ENCODE data around the gene MVD. TPM values are rescaled to one million over a fixed set of nuclear protein-coding genes. Genes with fewer than 3 reads are reported as not detected.

MVD gene
- total RNA-seq, 1 donor from 2014 or later = 23.9 TPM

Other genes starting within 250 kb of the MVD start
- 3.5 TPM for gene ZFPM1, start 209.8 kb downstream of the MVD start, total RNA-seq
- gene ZC3H18, start 92.7 kb downstream of the MVD start, total RNA-seq = 23.9 TPM
- not detected for gene IL17C, start 24.5 kb downstream of the MVD start, total RNA-seq
- gene CYBA, start 12.0 kb downstream of the MVD start, total RNA-seq = 48.6 TPM
- gene SNAI3, start 23.4 kb upstream of the MVD start, total RNA-seq = 3.8 TPM
- gene RNF166, start 43.3 kb upstream of the MVD start, total RNA-seq = 16.2 TPM
- gene CTU2, start 43.4 kb upstream of the MVD start, total RNA-seq = 22.7 TPM
- 19.1 TPM for gene PIEZO1, start 122.1 kb upstream of the MVD start, total RNA-seq
- 0.97 TPM for gene CDT1, start 140.7 kb upstream of the MVD start, total RNA-seq
- 40.9 TPM for gene APRT, start 148.8 kb upstream of the MVD start, total RNA-seq
- gene GALNS, start 193.9 kb upstream of the MVD start, total RNA-seq = 14.6 TPM
- 59.0 TPM for gene TRAPPC2L, start 194.0 kb upstream of the MVD start, total RNA-seq
- gene PABPN1L, start 203.6 kb upstream of the MVD start, total RNA-seq = not detected

All from left ventricle myocardium superior (tissue), 1 donor.